ENCODE data around the gene LIME1. TPM values are rescaled to one million over a fixed set of nuclear protein-coding genes. Genes with fewer than 3 reads are reported as not detected.

Gene LIME1
- total RNA-seq, 1 experiment from 2014 or later = 17.5 TPM

- in situ Hi-C loops (cut with HindIII; ENCODE audit: low pct_unique_long_range_greater_than_20kb, low sequenced_read_pairs) = no loop called here
- DNase-seq (ENCODE audit: low read depth) = no peak
Measured at GRCh38 chr20:63744574-63745423, 8.3 kb downstream of the LIME1 start.

GRCh38 chr20:63745424-63745805 is 9.0 kb downstream of the LIME1 start:
- in situ Hi-C loops (cut with HindIII; ENCODE audit: low pct_unique_long_range_greater_than_20kb, low sequenced_read_pairs) = no loop called here
- DNase-seq (ENCODE audit: low read depth) = no peak

- in situ Hi-C loops (cut with HindIII; ENCODE audit: low pct_unique_long_range_greater_than_20kb, low sequenced_read_pairs) = no loop called here
- DNase-seq (ENCODE audit: low read depth) = no peak
Measured at GRCh38 chr20:63745961-63746731, 9.7 kb downstream of the LIME1 start.

GRCh38 chr20:63746751-63747315 is 10.4 kb downstream of the LIME1 start:
- in situ Hi-C loops (cut with HindIII; ENCODE audit: low pct_unique_long_range_greater_than_20kb, low sequenced_read_pairs) = no loop called here
- DNase-seq (ENCODE audit: low read depth) = no peak

GRCh38 chr20:63747622-63748069 is 11.2 kb downstream of the LIME1 start:
- DNase-seq (ENCODE audit: low read depth) = no peak
- in situ Hi-C loops (cut with HindIII; ENCODE audit: low pct_unique_long_range_greater_than_20kb, low sequenced_read_pairs) = no loop called here

- in situ Hi-C loops (cut with HindIII; ENCODE audit: low pct_unique_long_range_greater_than_20kb, low sequenced_read_pairs) = no loop called here
- no peak for DNase-seq (ENCODE audit: low read depth)
Measured at GRCh38 chr20:63748070-63748933, 11.8 kb downstream of the LIME1 start.

GRCh38 chr20:63748934-63749270 is 12.4 kb downstream of the LIME1 start:
- DNase-seq (ENCODE audit: low read depth) = no peak
- in situ Hi-C loops (cut with HindIII; ENCODE audit: low pct_unique_long_range_greater_than_20kb, low sequenced_read_pairs) = no loop called here

- in situ Hi-C loops (cut with HindIII; ENCODE audit: low pct_unique_long_range_greater_than_20kb, low sequenced_read_pairs) = no loop called here
Measured at GRCh38 chr20:63749597-63750508, 13.4 kb downstream of the LIME1 start.

GRCh38 chr20:63750807-63751470 is 14.5 kb downstream of the LIME1 start:
- no peak for DNase-seq (ENCODE audit: low read depth)
- in situ Hi-C loops (cut with HindIII; ENCODE audit: low pct_unique_long_range_greater_than_20kb, low sequenced_read_pairs) = no loop called here

More at GRCh38 chr20:63749597-63750508, 13.4 kb downstream of the LIME1 start:
- no peak for DNase-seq (ENCODE audit: low read depth)

- in situ Hi-C loops (cut with HindIII; ENCODE audit: low pct_unique_long_range_greater_than_20kb, low sequenced_read_pairs) = no loop called here
- no peak for DNase-seq (ENCODE audit: low read depth)
Measured at GRCh38 chr20:63751471-63752271, 15.2 kb downstream of the LIME1 start.

GRCh38 chr20:63752411-63753101 is 16.1 kb downstream of the LIME1 start:
- in situ Hi-C loops (cut with HindIII; ENCODE audit: low pct_unique_long_range_greater_than_20kb, low sequenced_read_pairs) = no loop called here
- DNase-seq (ENCODE audit: low read depth) = no peak

GRCh38 chr20:63753381-63753780 is 16.9 kb downstream of the LIME1 start:
- no peak for DNase-seq (ENCODE audit: low read depth)
- in situ Hi-C loops (cut with HindIII; ENCODE audit: low pct_unique_long_range_greater_than_20kb, low sequenced_read_pairs) = no loop called here

- DNase-seq (ENCODE audit: low read depth) = no peak
- in situ Hi-C loops (cut with HindIII; ENCODE audit: low pct_unique_long_range_greater_than_20kb, low sequenced_read_pairs) = no loop called here
Measured at GRCh38 chr20:63754008-63754407, 17.5 kb downstream of the LIME1 start.

GRCh38 chr20:63755933-63756647 is 19.6 kb downstream of the LIME1 start:
- in situ Hi-C loops (cut with HindIII; ENCODE audit: low pct_unique_long_range_greater_than_20kb, low sequenced_read_pairs) = no loop called here
- DNase-seq (ENCODE audit: low read depth) = no peak

- DNase-seq (ENCODE audit: low read depth) = no peak
- in situ Hi-C loops (cut with HindIII; ENCODE audit: low pct_unique_long_range_greater_than_20kb, low sequenced_read_pairs) = no loop called here
Measured at GRCh38 chr20:63756648-63756991, 20.2 kb downstream of the LIME1 start.
